Epithelial cell of proximal tubule (primary cell): Measurements from ENCODE around the gene PRSS50. TPM values are rescaled to one million over a fixed set of nuclear protein-coding genes. Genes with fewer than 3 reads are reported as not detected.

Experiments used
- DNase-seq: peaks from one replicate; pipeline ENCODE4 v3.0.0-alpha.2; 2011; ENCODE audit warnings: low read depth
- H3K4me3 ChIP-seq: 2 replicates; pipeline ENCODE4 v1.5.1; 2011; ENCODE audit warnings: low read depth, mild to moderate bottlenecking, low read length
- CTCF ChIP-seq: conservative IDR thresholded peaks from 2 replicates; pipeline ENCODE4 v1.5.1; 2012; ENCODE audit warnings: low read depth, mild to moderate bottlenecking, low read length
- total RNA-seq: library from RNA; depleted of rRNA; stranded (reverse); fragments of >200 nt; gene quantifications from 2 replicates; pipeline ENCODE4 v1.2.3, GENCODE V29; 2015

Gene PRSS50
- total RNA-seq, 1 donor from 2014 or later: not detected

- no peak for DNase-seq
- no peak for TF ChIP-seq CTCF
- H3K4me3 ChIP-seq: no peak overlapping the region
Measured at GRCh38 chr3:46725621-46726314, 8.1 kb upstream of the PRSS50 start.

GRCh38 chr3:46724424-46724823 lies 6.8 kb upstream of the PRSS50 start:
- TF ChIP-seq CTCF: no peak
- no peak for DNase-seq
- H3K4me3 ChIP-seq: no peak overlapping the region

- no peak overlapping the region for H3K4me3 ChIP-seq
- TF ChIP-seq CTCF: no peak
- DNase-seq: no peak
Measured at GRCh38 chr3:46722443-46722842, 4.8 kb upstream of the PRSS50 start.

- no peak for TF ChIP-seq CTCF
- H3K4me3 ChIP-seq: no peak overlapping the region
- DNase-seq: no peak
Measured at GRCh38 chr3:46721009-46721408, 3.3 kb upstream of the PRSS50 start.

- DNase-seq: no peak
- TF ChIP-seq CTCF: no peak
- H3K4me3 ChIP-seq: no peak overlapping the region
Measured at GRCh38 chr3:46719735-46720271, 2.1 kb upstream of the PRSS50 start.

GRCh38 chr3:46719044-46719565 lies 1.4 kb upstream of the PRSS50 start:
- no peak for DNase-seq
- no peak for TF ChIP-seq CTCF
- no peak overlapping the region for H3K4me3 ChIP-seq
